Panc1 (cell line): ENCODE data around the gene FAM53B. TPM values are rescaled to one million over a fixed set of nuclear protein-coding genes. Genes with fewer than 3 reads are reported as not detected.

Experiments
- ATAC-seq: fragments of 200-7000 bp; cut with Tn5 transposase; 2 replicates; pipeline ENCODE4 v1.9.1; 2020; ENCODE audit warnings: mild to moderate bottlenecking, moderate library complexity
- BruUV-seq: library from RNA; stranded (reverse); fragments of 400-500 nt; replicated peaks from 2 replicates; lab custom pipeline; 2021; lab: Mats Ljungman, UMichigan
- CTCF ChIA-PET: fragments of 300-600 bp; sonication (Branson Sonifier 250); formaldehyde crosslinking; loops from one replicate; lab custom pipeline; 2022; ENCODE audit warnings: antibody characterized with exemption; lab: Charles Lee
- POLR2A ChIA-PET: fragments of 300-600 bp; sonication (Branson Sonifier 250); formaldehyde crosslinking; loops from one replicate; lab custom pipeline; 2022; ENCODE audit warnings: antibody characterized with exemption; lab: Charles Lee
- DNase-seq: peaks from one replicate; pipeline ENCODE4 v3.0.0-alpha.2; 2010; ENCODE audit warnings: low read depth, low spot score
- H3K27ac ChIP-seq: 2 replicates; pipeline ENCODE4 v1.5.1; 2011; ENCODE audit warnings: mild to moderate bottlenecking, low read length, inconsistent platforms
- H3K27me3 ChIP-seq: fragments of 200-500 bp; sonication (Bioruptor generic); 2 replicates; pipeline ENCODE4 v1.6.0; 2014; ENCODE audit warnings: low read length, inconsistent platforms; ENCODE audit not compliant: control insufficient read depth, insufficient read depth
- H3K36me3 ChIP-seq: fragments of 200-500 bp; sonication (Bioruptor generic); 2 replicates; pipeline ENCODE4 v1.5.1; 2014; ENCODE audit warnings: inconsistent platforms, mild to moderate bottlenecking, low read length, moderate library complexity; ENCODE audit not compliant: control insufficient read depth, insufficient read depth
- H3K4me1 ChIP-seq: 2 replicates; pipeline ENCODE4 v1.5.1; 2011; ENCODE audit warnings: inconsistent platforms, mild to moderate bottlenecking, low read length, moderate library complexity; ENCODE audit not compliant: control insufficient read depth, insufficient read depth
- H3K4me3 ChIP-seq, 2 experiments: 2 replicates each; pipeline ENCODE4 v1.5.1; 2011 to 2012; ENCODE audit warnings: low read depth in 2 of 2, low read length in 2 of 2, mild to moderate bottlenecking in 2 of 2, inconsistent platforms in 1 of 2, moderate library complexity in 1 of 2
- H3K9me3 ChIP-seq: fragments of 200-500 bp; sonication (Bioruptor generic); 2 replicates; pipeline ENCODE4 v1.5.1; 2014; ENCODE audit warnings: low read depth, mild to moderate bottlenecking, inconsistent platforms, low read length, moderate library complexity; ENCODE audit not compliant: control insufficient read depth, insufficient read depth
- CTCF ChIP-seq: fragments of 450-650 bp; IDR thresholded peaks from 2 replicates; pipeline ENCODE4 v1.5.1; 2017; ENCODE audit warnings: mild to moderate bottlenecking
- POLR2AphosphoS5 ChIP-seq: IDR thresholded peaks from 2 replicates; pipeline ENCODE4 v1.6.1; 2012; ENCODE audit warnings: mild to moderate bottlenecking, low read depth, low read length, moderate library complexity
- REST ChIP-seq, 2 experiments: IDR thresholded peaks; 2 replicates each; pipeline ENCODE4 v1.6.1; 2011 to 2012; ENCODE audit warnings: low read depth in 2 of 2, control low read depth in 1 of 2, low read length in 1 of 2, mild to moderate bottlenecking in 1 of 2, moderate library complexity in 1 of 2; ENCODE audit not compliant: insufficient read depth in 1 of 2
- SIN3A ChIP-seq: IDR thresholded peaks from 2 replicates; pipeline ENCODE4 v1.6.1; 2012; ENCODE audit warnings: low read depth, mild to moderate bottlenecking, low read length, moderate library complexity, borderline replicate concordance; ENCODE audit not compliant: insufficient read depth
- TCF7L2 ChIP-seq: IDR thresholded peaks from 2 replicates; pipeline ENCODE4 v1.6.1; 2011; ENCODE audit warnings: mild to moderate bottlenecking, low read depth, low read length, inconsistent platforms
- in situ Hi-C: cut with HindIII; loops from 2 replicates; pipeline ENCODE4 v1.10.0; 2016; ENCODE audit warnings: low sequenced_read_pairs, low pct_unique_long_range_greater_than_20kb
- intact Hi-C: fragments of 100-400 bp; cut with micrococcal nuclease; formaldehyde crosslinking; loops from one replicate; pipeline ENCODE4 v1.10.0; 2022; ENCODE audit not compliant: unreplicated experiment
- total RNA-seq: library from RNA; stranded (reverse); gene quantifications from one replicate; pipeline ENCODE4 v1.2.1, GENCODE V29; 2021; ENCODE audit not compliant: unreplicated experiment

FAM53B gene
- total RNA-seq, 1 experiment from 2014 or later: 42.5 TPM

GRCh38 chr10:124655191-124656112 is 88.7 kb downstream of the FAM53B start:
- ChIA-PET POLR2A (interaction anchor here (0.6 kb wide), 1 partner anchor 136 kb away, joined by 5 read pairs; the partner anchor contains the start of gene EEF1AKMT2), CTCF (no interaction called here)
- no peaks in the 10 kb centered on the region for H3K4me1 ChIP-seq
- no peak overlapping the region for H3K27ac ChIP-seq
- ATAC-seq (no peak), DNase-seq (no peak)
- no peak overlapping the region for H3K4me3 ChIP-seq
- TF ChIP-seq SIN3A: no peak
- no peak for TF ChIP-seq REST (IDR thresholded peaks at IDR 0.05; ENCODE audit: insufficient read depth in 1 of 2, low read depth in 2 of 2, low read length in 1 of 2)
- TF ChIP-seq CTCF: no peak
- TF ChIP-seq POLR2AphosphoS5: no peak
- TF ChIP-seq TCF7L2: no peak
- no peaks in the 10 kb centered on the region for H3K36me3 ChIP-seq
- intact Hi-C loops: no loop called here
- BruUV-seq: no TSS peak
- H3K27me3 ChIP-seq: no peaks in the 10 kb centered on the region
- in situ Hi-C loops: no loop called here
- no peaks in the 10 kb centered on the region for H3K9me3 ChIP-seq

- Histone ChIP-seq H3K27ac (no peak overlapping the region), H3K9me3 (no peaks in the 10 kb centered on the region), H3K4me1 (no peaks in the 10 kb centered on the region), H3K36me3 (no peaks in the 10 kb centered on the region), H3K4me3 (no peak overlapping the region), H3K27me3 (no peaks in the 10 kb centered on the region)
- in situ Hi-C loops: no loop called here
- ChIA-PET CTCF (no interaction called here), POLR2A (no interaction called here)
- no peak for TF ChIP-seq POLR2AphosphoS5
- TF ChIP-seq REST (IDR thresholded peaks at IDR 0.05; ENCODE audit: insufficient read depth in 1 of 2, low read depth in 2 of 2, low read length in 1 of 2): no peak
- no peak for TF ChIP-seq TCF7L2
- TF ChIP-seq SIN3A: no peak
- no peak for TF ChIP-seq CTCF
- no TSS peak for BruUV-seq
- no peak for DNase-seq
- intact Hi-C loops: no loop called here
- no peak for ATAC-seq
These were observed 89.5 kb downstream of the FAM53B start for GRCh38 chr10:124654686-124655085.
